Measurements from ENCODE around the gene TGM1.
"Not testable (repeated sequence)": the region's sequence is repeated elsewhere in the genome, so short reads cannot be mapped to it uniquely, and the experiment has no call there.

Gene TGM1

GRCh38 chr14:24203249-24203886 is 59.6 kb downstream of the TGM1 start:
- not testable (repeated sequence) for DNase-seq

GRCh38 chr14:24202538-24202937 is 60.4 kb downstream of the TGM1 start:
- DNase-seq = not testable (repeated sequence)
